BLaER1 (cell line): Measurements from ENCODE around the gene CEP72.
A peak's percentile ranks its signal among the peaks of the same experiment; 100 is the strongest.

Source experiments
- H3K27ac ChIP-seq: shearing (Covaris generic); formaldehyde crosslinking; 2 replicates; pipeline ENCODE4 v1.8.1; 2022
- H3K27me3 ChIP-seq: shearing (Covaris generic); formaldehyde crosslinking; 2 replicates; pipeline ENCODE4 v1.8.1; 2022
- H3K36me3 ChIP-seq: shearing (Covaris generic); formaldehyde crosslinking; 2 replicates; pipeline ENCODE4 v1.8.1; 2022
- H3K4me1 ChIP-seq: shearing (Covaris generic); formaldehyde crosslinking; 2 replicates; pipeline ENCODE4 v1.8.1; 2022
- H3K4me2 ChIP-seq: shearing (Covaris generic); formaldehyde crosslinking; 2 replicates; pipeline ENCODE4 v1.8.1; 2022
- H3K4me3 ChIP-seq: shearing (Covaris generic); formaldehyde crosslinking; 2 replicates; pipeline ENCODE4 v1.8.1; 2022
- H3K9ac ChIP-seq: shearing (Covaris generic); formaldehyde crosslinking; 2 replicates; pipeline ENCODE4 v1.8.1; 2022
- H3K9me3 ChIP-seq: shearing (Covaris generic); formaldehyde crosslinking; 2 replicates; pipeline ENCODE4 v1.8.1; 2022
- H4K20me1 ChIP-seq: shearing (Covaris generic); formaldehyde crosslinking; 2 replicates; pipeline ENCODE4 v1.8.1; 2022
- Cebpa-rat ChIP-seq: shearing (Covaris generic); IDR thresholded peaks from 2 replicates; pipeline ENCODE4 v1.8.1; 2022

The CEP72 gene

DNA sequence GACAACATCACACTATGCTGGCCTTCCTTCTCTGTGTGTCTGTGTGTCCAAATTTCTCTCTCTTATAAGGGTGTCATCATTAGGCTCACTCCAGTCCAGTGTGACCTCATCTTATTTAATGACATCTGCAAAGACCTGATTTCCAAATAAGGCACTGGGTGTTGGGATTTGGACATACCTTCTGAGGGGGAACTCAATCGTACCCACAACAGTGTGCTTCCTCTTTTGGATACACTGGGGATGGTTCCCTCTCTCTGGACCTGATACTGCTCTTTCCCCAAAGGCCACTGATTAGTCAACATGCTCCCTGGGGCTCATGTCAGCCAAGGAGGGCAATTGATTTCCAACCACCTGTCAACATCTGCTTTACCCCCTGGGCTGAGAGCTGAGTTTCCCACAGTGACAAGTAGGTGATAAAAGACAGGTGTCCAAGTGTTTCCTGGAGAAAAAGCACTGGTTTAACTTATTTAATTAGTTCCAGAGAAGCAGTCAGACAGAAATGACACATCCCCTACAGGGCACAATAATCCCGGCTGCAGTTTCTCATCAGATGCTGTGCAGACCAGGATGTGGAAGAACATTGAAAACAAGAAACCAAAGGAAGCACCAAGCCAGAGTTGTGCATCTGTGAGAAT is 17.8 kb upstream of the CEP72 start:
- Histone ChIP-seq H3K9me3 (no peaks in the 10 kb centered on the region), H3K9ac (no peak overlapping the region), H3K27ac (no peak overlapping the region), H4K20me1 (no peaks in the 10 kb centered on the region), H3K36me3 (no peaks in the 10 kb centered on the region), H3K4me2 (peak overlapping the region; percentile 2; the same call in 1 of the 2 replicates), H3K4me3 (no peak overlapping the region), H3K4me1 (peaks cover 21% of the 10 kb centered on the region), H3K27me3 (peaks cover 3% of the 10 kb centered on the region; the same call in 1 of the 2 replicates)
- TF ChIP-seq Cebpa-rat: no peak

DNA sequence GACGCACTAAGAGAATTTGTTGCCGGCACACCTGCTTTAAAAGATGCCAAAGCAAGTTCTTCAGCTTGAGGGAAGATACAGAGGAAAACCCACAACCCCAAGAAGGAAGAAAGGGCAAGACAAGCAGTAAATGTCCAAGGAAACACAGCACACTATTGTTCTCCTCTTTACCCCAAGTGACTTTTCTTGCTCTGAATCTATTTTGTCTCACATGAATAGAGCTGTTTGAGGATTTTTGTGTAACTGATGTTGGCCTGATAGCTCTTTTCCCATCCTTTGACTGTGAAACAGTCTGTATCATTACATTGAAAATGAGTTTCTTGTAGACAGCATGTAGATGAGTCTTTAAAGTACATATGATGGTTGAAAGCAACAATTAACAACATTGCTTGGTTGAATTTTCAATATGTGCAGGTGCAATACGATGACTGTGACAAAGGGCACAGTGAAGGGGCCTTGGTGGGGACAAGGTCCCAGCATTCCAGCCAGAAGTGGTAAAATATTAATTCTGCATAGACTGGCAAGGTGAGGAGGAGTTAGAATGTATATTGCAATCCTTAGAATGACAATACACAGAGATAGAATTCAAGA is 16.8 kb upstream of the CEP72 start:
- no peaks in the 10 kb centered on the region for H3K9me3 ChIP-seq
- no peaks in the 10 kb centered on the region for H3K36me3 ChIP-seq
- peaks cover 3% of the 10 kb centered on the region; the same call in 1 of the 2 replicates for H3K27me3 ChIP-seq
- H3K4me2 ChIP-seq: no peak overlapping the region
- no peak overlapping the region for H3K9ac ChIP-seq
- H3K4me3 ChIP-seq: no peak overlapping the region
- no peaks in the 10 kb centered on the region for H4K20me1 ChIP-seq
- peaks cover 21% of the 10 kb centered on the region for H3K4me1 ChIP-seq
- H3K27ac ChIP-seq: no peak overlapping the region
- TF ChIP-seq Cebpa-rat: no peak

DNA sequence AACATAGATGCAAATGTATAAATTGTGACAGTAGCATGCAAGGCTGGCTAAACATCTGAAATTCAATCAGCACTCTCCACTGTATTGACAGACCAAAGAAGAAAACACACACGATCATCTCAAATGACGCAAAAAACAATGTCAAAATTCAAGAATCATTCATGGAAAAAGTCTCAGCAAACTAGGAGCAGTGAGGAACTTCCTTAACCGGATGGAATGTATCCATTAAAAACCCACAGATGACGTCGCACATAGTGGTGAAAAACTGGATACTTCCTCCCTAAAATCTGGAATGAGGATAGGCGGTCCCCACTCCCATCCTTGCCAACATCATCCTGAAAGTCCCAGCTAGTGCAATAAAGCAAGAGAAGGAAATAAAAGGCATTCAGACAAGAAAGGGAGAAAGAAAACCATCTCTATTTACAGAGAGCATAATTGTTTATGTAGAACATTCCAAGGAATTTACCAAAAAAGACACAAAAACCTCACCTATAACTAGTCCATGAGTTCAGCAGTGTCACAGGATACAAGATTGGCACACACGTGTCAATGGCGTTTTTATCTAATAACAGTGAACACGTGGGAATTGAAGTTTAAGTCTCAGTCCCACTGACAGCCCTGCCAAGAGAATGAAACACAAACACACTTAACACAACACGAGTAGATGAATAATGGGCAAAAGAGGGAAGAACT is 14.1 kb upstream of the CEP72 start:
- Histone ChIP-seq H3K4me3 (no peak overlapping the region), H3K36me3 (no peaks in the 10 kb centered on the region), H3K27me3 (peaks cover 3% of the 10 kb centered on the region; the same call in 1 of the 2 replicates), H3K4me2 (peak overlapping the region; percentile 42; the same call in 1 of the 2 replicates), H3K27ac (no peak overlapping the region), H4K20me1 (no peaks in the 10 kb centered on the region), H3K9ac (no peak overlapping the region), H3K9me3 (no peaks in the 10 kb centered on the region), H3K4me1 (peaks cover 19% of the 10 kb centered on the region)
- no peak for TF ChIP-seq Cebpa-rat

DNA sequence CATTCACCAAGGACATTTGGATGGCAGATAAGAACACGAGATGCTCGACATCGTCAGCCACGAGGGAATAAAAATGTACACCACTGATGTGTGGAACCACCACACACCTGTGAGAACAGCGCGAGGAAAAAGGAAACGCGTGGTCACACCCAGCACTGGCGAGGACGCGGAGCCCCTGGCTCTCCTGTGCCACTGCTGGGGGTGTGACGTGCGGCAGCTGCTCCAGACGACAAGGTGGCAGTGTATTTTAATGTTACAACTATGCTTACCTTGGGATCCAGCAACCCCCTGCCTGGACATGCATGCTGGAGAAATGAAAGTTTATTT is 13.6 kb upstream of the CEP72 start:
- H3K9me3 ChIP-seq: no peaks in the 10 kb centered on the region
- H3K4me3 ChIP-seq: no peak overlapping the region
- H3K4me1 ChIP-seq: peaks cover 24% of the 10 kb centered on the region
- no peak for TF ChIP-seq Cebpa-rat
- H3K36me3 ChIP-seq: no peaks in the 10 kb centered on the region
- no peak overlapping the region for H3K27ac ChIP-seq
- H4K20me1 ChIP-seq: no peaks in the 10 kb centered on the region
- H3K4me2 ChIP-seq: peak overlapping the region; percentile 42; the same call in 1 of the 2 replicates
- H3K27me3 ChIP-seq: peaks cover 3% of the 10 kb centered on the region; the same call in 1 of the 2 replicates
- H3K9ac ChIP-seq: no peak overlapping the region

DNA sequence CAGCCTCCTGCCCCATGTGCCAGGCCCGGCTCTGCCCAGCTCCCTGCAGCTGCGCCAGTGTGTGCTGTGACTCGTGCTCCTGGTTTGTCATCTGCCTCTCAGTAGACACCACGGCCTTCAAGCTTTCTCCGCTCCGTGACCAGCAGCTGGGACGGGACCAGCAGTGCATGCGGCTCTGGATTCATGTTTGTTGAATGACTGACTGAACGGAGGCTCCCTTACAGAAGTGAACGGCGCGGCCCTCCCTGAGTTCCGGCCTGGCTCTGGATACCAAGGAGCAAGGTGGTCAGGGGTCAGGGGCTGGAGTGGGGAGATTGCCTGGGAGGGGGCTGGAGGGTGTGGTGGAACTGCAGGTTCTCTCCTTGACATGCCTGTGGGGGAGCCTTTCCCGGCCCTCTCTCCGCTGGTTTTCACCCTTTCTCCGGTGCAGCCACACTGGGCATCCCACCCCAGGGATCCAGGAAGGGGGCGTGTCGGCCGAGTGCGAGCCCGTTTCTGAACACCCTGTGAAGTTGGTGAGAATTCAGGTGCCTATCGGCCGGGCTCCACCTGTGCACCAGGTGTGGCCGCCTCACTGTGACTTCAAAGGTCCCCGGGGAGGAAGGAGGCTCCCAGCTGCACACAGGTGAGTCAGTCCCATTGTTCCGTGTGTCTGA is 11.1 kb upstream of the CEP72 start:
- Histone ChIP-seq H3K9me3 (no peaks in the 10 kb centered on the region), H3K4me1 (peaks cover 21% of the 10 kb centered on the region), H3K4me2 (no peak overlapping the region), H3K4me3 (no peak overlapping the region), H3K9ac (no peak overlapping the region), H3K27me3 (peaks cover 3% of the 10 kb centered on the region; the same call in 1 of the 2 replicates), H3K36me3 (no peaks in the 10 kb centered on the region), H3K27ac (no peak overlapping the region), H4K20me1 (no peaks in the 10 kb centered on the region)
- no peak for TF ChIP-seq Cebpa-rat

DNA sequence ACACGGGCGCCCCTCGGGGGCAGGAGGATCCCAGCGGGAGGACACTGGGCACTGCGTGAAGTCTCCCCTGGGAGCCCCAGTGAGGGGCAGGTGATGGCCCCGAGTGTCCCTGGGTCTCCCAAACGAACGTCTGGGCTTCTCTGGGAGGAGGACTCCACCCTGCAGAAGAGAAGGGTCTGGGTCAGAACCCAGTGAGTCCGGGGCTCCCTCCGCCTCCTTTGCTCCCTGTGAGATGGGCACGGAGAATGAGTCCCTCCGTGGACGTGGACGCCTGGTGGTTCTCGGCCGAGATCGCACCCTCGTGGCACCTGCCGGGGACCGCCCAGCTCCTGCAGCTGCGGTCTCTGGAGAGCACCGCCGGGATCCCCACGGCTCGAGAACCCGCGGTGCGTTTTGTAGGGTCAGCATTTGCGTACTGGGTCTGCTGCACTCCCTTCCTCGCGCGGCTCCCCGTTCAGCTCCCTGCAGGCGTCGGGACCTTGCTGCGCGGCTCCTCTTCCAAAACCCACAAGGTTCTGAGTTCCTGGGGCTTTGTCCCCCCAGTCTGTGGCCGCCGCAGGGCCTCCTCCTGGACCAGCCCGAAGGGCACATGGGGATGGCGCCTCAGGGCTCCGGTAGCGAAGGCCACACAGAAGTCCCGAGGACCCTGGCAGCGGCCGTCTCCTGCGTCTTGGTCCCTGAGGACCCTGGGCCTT is 10.2 kb upstream of the CEP72 start:
- Histone ChIP-seq H3K36me3 (no peaks in the 10 kb centered on the region), H3K4me1 (peaks cover 30% of the 10 kb centered on the region), H3K27me3 (peaks cover 3% of the 10 kb centered on the region; the same call in 1 of the 2 replicates), H3K9me3 (no peaks in the 10 kb centered on the region), H3K4me2 (no peak overlapping the region), H3K27ac (no peak overlapping the region), H3K9ac (no peak overlapping the region), H3K4me3 (no peak overlapping the region), H4K20me1 (no peaks in the 10 kb centered on the region)
- TF ChIP-seq Cebpa-rat: no peak

DNA sequence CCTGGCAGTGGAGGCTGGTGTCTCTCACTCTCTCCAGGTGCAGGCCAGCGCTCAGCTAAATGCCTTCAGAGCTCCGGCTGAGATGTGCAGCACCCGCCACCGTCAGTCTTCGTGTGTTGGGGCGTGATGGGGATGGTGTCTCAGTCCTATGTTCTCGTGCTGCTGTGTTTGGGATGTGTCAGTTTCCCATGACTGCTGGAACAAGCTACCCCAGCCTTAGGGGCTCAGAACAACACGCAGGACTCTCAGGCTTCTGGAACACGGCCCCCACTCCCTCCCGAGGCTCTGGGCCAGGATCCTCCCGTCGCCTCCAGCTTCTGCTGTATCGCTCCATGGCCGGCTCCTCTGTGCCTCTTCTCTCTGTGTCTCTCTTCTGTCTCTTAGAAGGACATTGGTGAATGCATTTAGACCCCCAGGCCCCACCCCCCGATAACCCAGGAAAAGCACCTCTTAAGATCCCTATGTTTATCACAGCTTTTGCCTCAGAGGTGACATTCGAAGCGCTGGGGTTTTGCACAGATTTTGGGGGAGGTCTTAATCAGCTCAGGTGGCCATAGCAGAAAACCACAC is 9.6 kb upstream of the CEP72 start:
- H3K27me3 ChIP-seq: peaks cover 3% of the 10 kb centered on the region; the same call in 1 of the 2 replicates
- H3K4me3 ChIP-seq: no peak overlapping the region
- peaks cover 36% of the 10 kb centered on the region for H3K4me1 ChIP-seq
- H4K20me1 ChIP-seq: no peaks in the 10 kb centered on the region
- H3K9ac ChIP-seq: no peak overlapping the region
- no peak overlapping the region for H3K27ac ChIP-seq
- no peaks in the 10 kb centered on the region for H3K36me3 ChIP-seq
- no peak for TF ChIP-seq Cebpa-rat
- H3K4me2 ChIP-seq: no peak overlapping the region
- H3K9me3 ChIP-seq: no peaks in the 10 kb centered on the region

DNA sequence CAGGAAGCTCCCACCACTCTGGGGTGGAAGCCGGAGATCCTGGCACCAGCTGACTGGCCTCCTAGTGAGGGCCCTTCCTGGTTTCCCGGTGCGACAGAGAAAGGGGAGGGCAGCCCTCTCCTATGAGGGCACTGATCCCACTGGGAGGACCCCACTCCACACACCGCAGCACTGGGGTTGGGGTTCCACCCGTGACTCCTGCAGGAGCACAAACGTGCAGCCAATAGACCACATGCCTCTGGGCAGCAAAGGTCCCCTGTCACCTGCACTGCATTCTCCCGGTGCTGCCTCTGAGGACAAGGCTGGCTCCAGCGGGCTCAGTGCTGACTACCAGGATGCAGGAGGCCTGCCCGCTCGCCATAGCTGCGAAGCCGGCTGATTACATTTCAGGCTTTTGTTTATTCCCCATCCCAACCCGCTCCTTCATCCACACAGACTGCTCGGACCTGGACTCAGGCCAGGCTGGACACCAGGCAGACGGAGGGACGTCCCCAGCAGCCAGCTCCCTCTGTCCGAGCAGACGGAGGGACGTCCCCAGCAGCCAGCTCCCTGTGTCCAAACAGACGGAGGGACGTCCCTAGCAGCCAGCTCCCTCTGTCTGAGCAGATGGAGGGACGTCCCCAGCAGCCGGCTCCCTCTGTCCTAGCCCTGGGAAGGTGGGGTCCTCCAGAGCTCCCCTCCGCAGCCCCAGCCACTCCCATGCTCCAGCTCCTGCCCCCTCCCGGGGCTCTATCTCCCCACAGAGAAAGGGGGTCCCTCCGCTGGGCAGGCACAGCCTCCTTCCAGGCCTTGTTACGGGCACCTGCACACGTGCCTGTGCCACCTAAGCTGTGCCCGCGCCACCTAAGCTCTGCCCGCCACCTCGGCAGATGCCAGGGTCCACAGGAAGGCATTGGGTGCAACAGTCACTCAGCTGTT is 8.8 kb upstream of the CEP72 start:
- peaks cover 3% of the 10 kb centered on the region; the same call in 1 of the 2 replicates for H3K27me3 ChIP-seq

More for the DNA sequence above, 8.8 kb upstream of the CEP72 start:
- Histone ChIP-seq H3K9ac (no peak overlapping the region), H4K20me1 (no peaks in the 10 kb centered on the region), H3K4me2 (no peak overlapping the region), H3K9me3 (no peaks in the 10 kb centered on the region), H3K4me3 (no peak overlapping the region), H3K4me1 (peaks cover 42% of the 10 kb centered on the region), H3K36me3 (no peaks in the 10 kb centered on the region), H3K27ac (no peak overlapping the region)
- TF ChIP-seq Cebpa-rat: no peak
